GM04504 (cell line): Measurements from ENCODE around the gene CELF5.

ENCODE experiments used
- DNase-seq: peaks from one replicate; pipeline ENCODE4 v3.0.0-alpha.2; 2012; ENCODE audit warnings: low read depth

The CELF5 gene

GRCh38 chr19:3344608-3345598 lies 120.4 kb downstream of the CELF5 start:
- no peak for DNase-seq

GRCh38 chr19:3345850-3346460 lies 121.5 kb downstream of the CELF5 start:
- DNase-seq: no peak
